GM12801 (cell line): ENCODE data around the gene CDH4.

Experiments
- CTCF ChIP-seq: IDR thresholded peaks from one replicate; pipeline ENCODE4 v1.5.1; 2011; ENCODE audit warnings: control low read depth; ENCODE audit not compliant: insufficient read length; ENCODE audit errors: extremely low read depth

Gene CDH4

GRCh38 chr20:61521687-61522420, 269.8 kb downstream of the CDH4 start:
- TF ChIP-seq CTCF = no peak

DNA sequence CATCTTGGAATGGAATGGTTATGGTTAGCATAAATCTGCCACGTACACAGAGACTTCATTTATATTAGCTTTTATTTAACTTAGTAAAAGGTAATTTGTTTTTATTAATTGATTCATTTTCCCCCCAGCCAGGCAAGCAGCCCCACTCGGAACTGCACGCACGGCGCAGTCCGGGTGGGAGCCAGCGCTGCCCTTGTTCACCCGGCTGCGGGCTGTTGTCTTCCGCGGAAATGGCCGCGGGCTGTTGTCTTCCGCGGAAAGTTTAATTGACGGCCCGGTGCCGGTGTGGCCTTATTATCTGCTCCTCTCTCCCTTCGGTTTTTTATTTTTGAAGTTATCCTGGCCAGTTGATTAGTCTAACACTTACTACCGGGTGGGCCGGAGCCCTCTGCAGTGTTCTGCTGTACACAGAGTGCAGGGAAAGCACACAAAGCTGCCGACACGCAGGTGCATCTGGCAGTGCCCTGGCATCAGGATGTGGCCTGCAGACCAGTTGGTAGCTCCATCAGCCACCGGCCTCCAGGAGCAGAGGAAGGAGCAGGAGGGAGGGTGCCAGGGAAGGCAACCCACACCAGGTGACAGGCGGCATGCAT, 270.5 kb downstream of the CDH4 start:
- no peak for TF ChIP-seq CTCF

GRCh38 chr20:61523145-61523544, 271.1 kb downstream of the CDH4 start:
- no peak for TF ChIP-seq CTCF

GRCh38 chr20:61524951-61525666, 273.0 kb downstream of the CDH4 start:
- no peak for TF ChIP-seq CTCF

DNA sequence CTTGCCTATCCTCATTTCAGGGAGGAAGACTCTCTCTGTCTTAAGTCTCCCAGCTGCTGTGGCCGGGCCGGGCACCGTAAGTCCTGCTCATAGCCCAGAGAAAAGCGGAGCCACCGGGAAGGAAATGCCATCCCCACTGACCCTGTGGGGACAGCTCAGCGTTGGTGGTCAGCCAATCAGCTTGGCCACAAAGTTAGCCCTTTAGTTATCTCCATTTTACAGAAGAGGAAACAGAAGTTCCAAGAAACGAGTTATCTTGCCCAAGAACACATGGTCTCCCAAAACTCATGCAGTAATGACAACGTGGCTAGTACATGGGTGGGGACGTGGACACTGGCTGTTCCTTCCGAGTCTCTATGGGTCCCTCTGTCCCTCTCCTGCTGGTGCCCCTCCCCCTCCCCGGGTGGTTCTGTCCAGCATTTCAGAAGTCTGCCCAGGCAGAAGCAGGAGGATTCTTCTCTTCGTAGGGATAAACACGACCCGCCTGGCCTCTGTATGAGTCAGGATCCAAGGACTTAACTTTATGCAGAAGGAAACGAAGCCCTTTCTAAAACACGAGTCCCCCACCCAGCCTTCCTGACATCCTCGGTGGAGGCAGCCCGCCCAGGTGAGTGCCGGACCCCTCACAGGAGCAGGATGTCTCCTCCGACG, 273.8 kb downstream of the CDH4 start:
- TF ChIP-seq CTCF = no peak

DNA sequence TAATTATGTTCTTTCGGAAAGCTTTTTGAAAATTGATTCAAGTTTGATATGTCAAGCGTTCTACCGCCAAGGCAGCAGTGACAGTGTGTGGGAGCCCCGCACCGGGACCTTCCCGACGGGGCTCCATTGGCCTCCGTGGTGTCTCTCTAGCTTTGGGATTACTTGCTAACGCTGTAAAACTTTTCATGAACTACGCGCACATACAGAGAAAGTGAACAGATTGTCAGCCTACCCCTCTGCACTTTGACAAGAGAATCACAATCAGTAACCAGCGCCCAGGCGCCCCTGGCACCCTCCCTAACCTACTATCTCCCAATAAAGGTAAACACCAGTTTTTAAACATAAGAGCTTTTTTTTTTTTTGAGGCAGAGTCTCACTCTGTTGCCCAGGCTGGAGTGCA, 274.8 kb downstream of the CDH4 start:
- TF ChIP-seq CTCF = no peak

GRCh38 chr20:61527626-61528025, 275.6 kb downstream of the CDH4 start:
- no peak for TF ChIP-seq CTCF
